ENCODE measurements around the gene VWA3B. TPM values are rescaled to one million over a fixed set of nuclear protein-coding genes. Genes with fewer than 3 reads are reported as not detected.

The VWA3B gene
- total RNA-seq, 1 donor = not detected

GRCh38 chr2:98247383-98247782, 160.4 kb downstream of the VWA3B start:
- Histone ChIP-seq H4K20me1 (ENCODE audit: insufficient read depth, low read length) (no peaks in the 10 kb centered on the region), H2AFZ (ENCODE audit: low read length) (no peak overlapping the region), H3K4me3 (ENCODE audit: insufficient read depth, low read length) (no peak overlapping the region), H3K36me3 (ENCODE audit: insufficient read depth, low read length) (no peaks in the 10 kb centered on the region), H3K9me3 (ENCODE audit: low read depth, low read length) (peaks cover 2% of the 10 kb centered on the region), H3K79me2 (ENCODE audit: insufficient read depth, low read length) (no peaks in the 10 kb centered on the region), H3K27ac (ENCODE audit: low read depth, low read length) (no peak overlapping the region), H3K27me3 (ENCODE audit: insufficient read depth, low read length) (no peaks in the 10 kb centered on the region), H3K4me2 (ENCODE audit: insufficient read depth, low read length) (no peak overlapping the region), H3K4me1 (ENCODE audit: insufficient read depth, low read length) (no peaks in the 10 kb centered on the region)
- no peak for DNase-seq (ENCODE audit: insufficient read length, low spot score, missing footprints)
- TF ChIP-seq, protein P1, sequence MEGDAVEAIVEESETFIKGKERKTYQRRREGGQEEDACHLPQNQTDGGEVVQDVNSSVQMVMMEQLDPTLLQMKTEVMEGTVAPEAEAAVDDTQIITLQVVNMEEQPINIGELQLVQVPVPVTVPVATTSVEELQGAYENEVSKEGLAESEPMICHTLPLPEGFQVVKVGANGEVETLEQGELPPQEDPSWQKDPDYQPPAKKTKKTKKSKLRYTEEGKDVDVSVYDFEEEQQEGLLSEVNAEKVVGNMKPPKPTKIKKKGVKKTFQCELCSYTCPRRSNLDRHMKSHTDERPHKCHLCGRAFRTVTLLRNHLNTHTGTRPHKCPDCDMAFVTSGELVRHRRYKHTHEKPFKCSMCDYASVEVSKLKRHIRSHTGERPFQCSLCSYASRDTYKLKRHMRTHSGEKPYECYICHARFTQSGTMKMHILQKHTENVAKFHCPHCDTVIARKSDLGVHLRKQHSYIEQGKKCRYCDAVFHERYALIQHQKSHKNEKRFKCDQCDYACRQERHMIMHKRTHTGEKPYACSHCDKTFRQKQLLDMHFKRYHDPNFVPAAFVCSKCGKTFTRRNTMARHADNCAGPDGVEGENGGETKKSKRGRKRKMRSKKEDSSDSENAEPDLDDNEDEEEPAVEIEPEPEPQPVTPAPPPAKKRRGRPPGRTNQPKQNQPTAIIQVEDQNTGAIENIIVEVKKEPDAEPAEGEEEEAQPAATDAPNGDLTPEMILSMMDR (IDR thresholded peaks at IDR 0.05; ENCODE audit: extremely low read depth, low read depth, low read length) = no peak

DNA sequence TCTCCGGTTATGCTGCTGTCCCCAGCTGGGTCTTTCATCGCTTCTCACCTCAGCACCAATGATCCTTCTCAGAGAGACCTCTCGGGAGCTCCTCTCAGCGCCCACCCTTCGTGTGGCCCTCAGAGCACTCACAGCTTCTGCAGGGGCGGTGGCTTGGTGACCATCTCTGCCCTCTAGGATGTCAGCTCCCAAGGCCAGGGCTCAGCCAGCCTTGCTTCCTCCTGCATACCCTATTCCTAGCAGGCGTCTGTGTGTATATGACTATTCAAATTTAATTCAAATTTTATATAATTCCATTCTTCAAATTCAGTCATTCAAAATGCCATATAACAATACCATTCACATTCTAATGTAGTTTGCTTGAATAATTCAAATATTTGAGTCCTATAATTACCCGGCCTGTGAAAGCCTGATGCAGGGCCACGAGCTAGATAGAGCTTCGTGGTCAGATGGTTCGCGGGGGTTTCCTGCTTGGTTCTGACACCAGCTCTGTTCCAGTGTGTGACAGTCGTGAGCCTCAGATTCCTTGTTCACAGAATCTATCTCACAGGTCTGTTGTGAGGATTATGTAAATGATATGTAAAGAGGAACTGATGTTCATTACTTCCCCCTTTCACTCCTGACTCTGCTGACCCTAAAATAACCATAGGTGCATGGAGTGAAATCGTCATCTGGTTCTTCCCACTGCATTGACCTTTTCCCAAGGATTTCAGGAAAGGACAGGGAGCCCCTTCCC, 165.2 kb downstream of the VWA3B start:
- H3K4me1 ChIP-seq (ENCODE audit: insufficient read depth, low read length) = no peaks in the 10 kb centered on the region
- peaks cover 2% of the 10 kb centered on the region for H3K9me3 ChIP-seq (ENCODE audit: low read depth, low read length)
- TF ChIP-seq, protein P1 (IDR thresholded peaks at IDR 0.05; ENCODE audit: extremely low read depth, low read depth, low read length) = no peak

GRCh38 chr2:98253461-98254070, 166.6 kb downstream of the VWA3B start:
- no peaks in the 10 kb centered on the region for H3K36me3 ChIP-seq (ENCODE audit: insufficient read depth, low read length)
- no peak overlapping the region for H3K4me2 ChIP-seq (ENCODE audit: insufficient read depth, low read length)
- no peak overlapping the region for H3K27ac ChIP-seq (ENCODE audit: low read depth, low read length)
- no peak overlapping the region for H2AFZ ChIP-seq (ENCODE audit: low read length)
- peaks cover 4% of the 10 kb centered on the region for H3K27me3 ChIP-seq (ENCODE audit: insufficient read depth, low read length)
- TF ChIP-seq, protein P1 (IDR thresholded peaks at IDR 0.05; ENCODE audit: extremely low read depth, low read depth, low read length) = no peak
- H3K4me3 ChIP-seq (ENCODE audit: insufficient read depth, low read length) = no peak overlapping the region
- no peaks in the 10 kb centered on the region for H4K20me1 ChIP-seq (ENCODE audit: insufficient read depth, low read length)
- no peaks in the 10 kb centered on the region for H3K4me1 ChIP-seq (ENCODE audit: insufficient read depth, low read length)
- no peaks in the 10 kb centered on the region for H3K9me3 ChIP-seq (ENCODE audit: low read depth, low read length)
- peak; percentile 52 for DNase-seq (ENCODE audit: insufficient read length, low spot score, missing footprints)
- H3K79me2 ChIP-seq (ENCODE audit: insufficient read depth, low read length) = no peaks in the 10 kb centered on the region

More for the DNA sequence above, 165.2 kb downstream of the VWA3B start:
- H3K27me3 ChIP-seq (ENCODE audit: insufficient read depth, low read length) = peaks cover 4% of the 10 kb centered on the region
- no peak overlapping the region for H2AFZ ChIP-seq (ENCODE audit: low read length)
- no peaks in the 10 kb centered on the region for H3K79me2 ChIP-seq (ENCODE audit: insufficient read depth, low read length)
- no peak overlapping the region for H3K4me2 ChIP-seq (ENCODE audit: insufficient read depth, low read length)
- no peak overlapping the region for H3K27ac ChIP-seq (ENCODE audit: low read depth, low read length)
- no peaks in the 10 kb centered on the region for H3K36me3 ChIP-seq (ENCODE audit: insufficient read depth, low read length)
- DNase-seq (ENCODE audit: insufficient read length, low spot score, missing footprints) = no peak
- H3K4me3 ChIP-seq (ENCODE audit: insufficient read depth, low read length) = no peak overlapping the region
- H4K20me1 ChIP-seq (ENCODE audit: insufficient read depth, low read length) = no peaks in the 10 kb centered on the region

GRCh38 chr2:98254504-98255059, 167.6 kb downstream of the VWA3B start:
- Histone ChIP-seq H3K9me3 (ENCODE audit: low read depth, low read length) (no peaks in the 10 kb centered on the region), H3K79me2 (ENCODE audit: insufficient read depth, low read length) (no peaks in the 10 kb centered on the region), H3K27me3 (ENCODE audit: insufficient read depth, low read length) (peaks cover 4% of the 10 kb centered on the region), H3K27ac (ENCODE audit: low read depth, low read length) (no peak overlapping the region), H3K4me2 (ENCODE audit: insufficient read depth, low read length) (no peak overlapping the region), H4K20me1 (ENCODE audit: insufficient read depth, low read length) (no peaks in the 10 kb centered on the region), H3K36me3 (ENCODE audit: insufficient read depth, low read length) (no peaks in the 10 kb centered on the region), H3K4me3 (ENCODE audit: insufficient read depth, low read length) (no peak overlapping the region), H2AFZ (ENCODE audit: low read length) (no peak overlapping the region), H3K4me1 (ENCODE audit: insufficient read depth, low read length) (no peaks in the 10 kb centered on the region)
- TF ChIP-seq, protein P1 (IDR thresholded peaks at IDR 0.05; ENCODE audit: extremely low read depth, low read depth, low read length) = no peak
- DNase-seq (ENCODE audit: insufficient read length, low spot score, missing footprints) = no peak
